ENCODE measurements around the gene NEIL1. TPM values are rescaled to one million over a fixed set of nuclear protein-coding genes. Genes with fewer than 3 reads are reported as not detected.
"Not testable (repeated sequence)": the region's sequence is repeated elsewhere in the genome, so short reads cannot be mapped to it uniquely, and the experiment has no call there.

Gene NEIL1
- total and polyA plus RNA-seq, 2 of the 8 experiments (the other 6 are each of a cell fraction or from before 2014, with no cell fraction given) = 10.4 to 10.9 TPM

DNA sequence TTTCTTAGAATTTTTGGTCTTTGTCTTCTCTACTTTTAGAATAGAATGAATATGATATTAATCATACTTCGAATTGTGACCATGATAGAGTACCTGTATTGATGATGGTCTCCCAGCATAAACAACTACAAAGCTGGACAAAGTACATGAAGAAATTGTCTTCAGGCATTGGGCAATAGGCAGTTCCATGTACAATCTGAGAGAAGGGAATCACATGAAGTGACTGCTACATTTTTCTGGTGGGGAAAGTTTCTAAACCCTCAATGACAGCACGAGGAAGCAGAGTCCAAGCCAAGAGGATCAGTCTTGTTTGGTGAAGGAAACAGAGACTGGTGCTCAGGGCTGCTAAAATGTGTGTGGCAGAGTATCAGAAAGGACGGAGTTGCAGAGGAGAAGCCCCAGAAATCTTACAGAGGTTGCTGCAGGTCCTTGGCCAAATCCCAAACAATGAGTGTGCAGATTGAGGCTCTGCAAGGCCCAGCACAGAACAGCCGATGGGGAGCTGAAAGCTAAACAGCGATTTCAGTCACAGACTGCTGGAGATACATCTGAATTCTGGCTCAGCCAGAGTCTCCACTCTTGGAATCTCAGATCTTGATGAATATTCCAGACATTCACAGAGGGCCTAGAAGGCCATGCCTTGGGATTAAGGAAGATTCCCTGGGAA, 27.5 kb upstream of the NEIL1 start:
- H3K23me2 ChIP-seq (ENCODE audit: low read depth, low read length); H3K14ac ChIP-seq (ENCODE audit: insufficient read length); H2BK120ac ChIP-seq (replicated peaks; ENCODE audit: low read depth, low read length); H3K9me3 ChIP-seq (ENCODE audit: insufficient read depth in 2 of 2, low read depth in 1 of 2, low read length in 1 of 2); H3K23ac ChIP-seq (ENCODE audit: insufficient read length); H2AFZ ChIP-seq (ENCODE audit: low read length); H2AK5ac ChIP-seq (ENCODE audit: low read depth, low read length); H3K18ac ChIP-seq (ENCODE audit: extremely low read depth, low read length); H3K4me1 ChIP-seq (replicated peaks in 1 of 4; ENCODE audit: control insufficient read depth in 3 of 4, insufficient read depth in 4 of 4, low read length in 3 of 4); H4K91ac ChIP-seq (replicated peaks; ENCODE audit: insufficient read length, low read length); H3K4me3 ChIP-seq (ENCODE audit: extremely low read depth in 1 of 4, insufficient read depth in 2 of 4, low read depth in 3 of 4, low read length in 4 of 4); H3K4me2 ChIP-seq (ENCODE audit: insufficient read depth in 1 of 2, low read depth in 2 of 2, low read length in 2 of 2); H4K8ac ChIP-seq (ENCODE audit: extremely low read depth, insufficient read depth, low read length); H4K20me1 ChIP-seq (replicated peaks in 1 of 2; ENCODE audit: control insufficient read depth in 1 of 2, insufficient read depth in 2 of 2, low read length in 2 of 2); H3K27me3 ChIP-seq (replicated peaks in 1 of 4; ENCODE audit: control insufficient read depth in 3 of 4, extremely low read depth in 1 of 4, insufficient read depth in 3 of 4, low read length in 3 of 4); H3K9ac ChIP-seq (replicated peaks in 1 of 4; ENCODE audit: extremely low read depth in 1 of 4, low read depth in 3 of 4, low read length in 3 of 4); H3K36me3 ChIP-seq (ENCODE audit: control insufficient read depth in 2 of 4, insufficient read depth in 4 of 4, low read length in 3 of 4); DNase-seq (ENCODE audit: low read depth in 1 of 2, low spot score in 2 of 2); H4K5ac ChIP-seq (ENCODE audit: insufficient read length, low read depth, low read length); H3K4ac ChIP-seq (replicated peaks; ENCODE audit: insufficient read length, low read depth, low read length); H2BK5ac ChIP-seq (ENCODE audit: low read depth, low read length); H3K79me2 ChIP-seq (ENCODE audit: control insufficient read depth in 1 of 2, insufficient read depth in 2 of 2, low read length in 2 of 2); H3K79me1 ChIP-seq (ENCODE audit: low read depth, low read length); FAIRE-seq; H3K56ac ChIP-seq (replicated peaks; ENCODE audit: insufficient read length, low read depth, low read length); H3K27ac ChIP-seq (ENCODE audit: low read depth, low read length); POLR2A ChIA-PET (ENCODE audit: partially characterized antibody); H2BK12ac ChIP-seq (ENCODE audit: low read depth, low read length); H2BK15ac ChIP-seq (ENCODE audit: low read length); H2BK20ac ChIP-seq (ENCODE audit: low read length): not testable (repeated sequence)
- CTCF ChIA-PET (ENCODE audit: partially characterized antibody) = interaction anchor here (1.2 kb wide), 1 partner anchor 9 kb away, joined by 3 read pairs; no protein-coding TSS in a partner anchor
- WGBS, 2 experiments (ENCODE audit: extremely low coverage in 1 of 2, insufficient coverage in 1 of 2, insufficient read length in 1 of 2, insufficient replicate concordance in 2 of 2, low coverage in 1 of 2, low lambda C conversion rate in 2 of 2, missing lambda C conversion rate in 1 of 2) = 80% methylated on average over 5 of the region's 5 CpGs; no CpG with 5 or more reads in 1 of the 2 experiments
